Stromal cell of bone marrow (primary cell): ENCODE measurements around the gene EFCAB9.
"Not testable (repeated sequence)": the region's sequence is repeated elsewhere in the genome, so short reads cannot be mapped to it uniquely, and the experiment has no call there.

Experiments used
- DNase-seq: peaks from one replicate; pipeline ENCODE4 v3.0.0-alpha.2; 2012; ENCODE audit warnings: low read depth

EFCAB9 gene

GRCh38 chr5:172193872-172194271 is at the start of gene EFCAB9:
Gene EFCAB9, plus strand, starts transcription at chr5:172194172. Its CDS starts 1 bp downstream, at chr5:172194173.
- DNase-seq = no peak

- DNase-seq = no peak
Measured at GRCh38 chr5:172144291-172144815, 49.6 kb upstream of the EFCAB9 start.

DNA sequence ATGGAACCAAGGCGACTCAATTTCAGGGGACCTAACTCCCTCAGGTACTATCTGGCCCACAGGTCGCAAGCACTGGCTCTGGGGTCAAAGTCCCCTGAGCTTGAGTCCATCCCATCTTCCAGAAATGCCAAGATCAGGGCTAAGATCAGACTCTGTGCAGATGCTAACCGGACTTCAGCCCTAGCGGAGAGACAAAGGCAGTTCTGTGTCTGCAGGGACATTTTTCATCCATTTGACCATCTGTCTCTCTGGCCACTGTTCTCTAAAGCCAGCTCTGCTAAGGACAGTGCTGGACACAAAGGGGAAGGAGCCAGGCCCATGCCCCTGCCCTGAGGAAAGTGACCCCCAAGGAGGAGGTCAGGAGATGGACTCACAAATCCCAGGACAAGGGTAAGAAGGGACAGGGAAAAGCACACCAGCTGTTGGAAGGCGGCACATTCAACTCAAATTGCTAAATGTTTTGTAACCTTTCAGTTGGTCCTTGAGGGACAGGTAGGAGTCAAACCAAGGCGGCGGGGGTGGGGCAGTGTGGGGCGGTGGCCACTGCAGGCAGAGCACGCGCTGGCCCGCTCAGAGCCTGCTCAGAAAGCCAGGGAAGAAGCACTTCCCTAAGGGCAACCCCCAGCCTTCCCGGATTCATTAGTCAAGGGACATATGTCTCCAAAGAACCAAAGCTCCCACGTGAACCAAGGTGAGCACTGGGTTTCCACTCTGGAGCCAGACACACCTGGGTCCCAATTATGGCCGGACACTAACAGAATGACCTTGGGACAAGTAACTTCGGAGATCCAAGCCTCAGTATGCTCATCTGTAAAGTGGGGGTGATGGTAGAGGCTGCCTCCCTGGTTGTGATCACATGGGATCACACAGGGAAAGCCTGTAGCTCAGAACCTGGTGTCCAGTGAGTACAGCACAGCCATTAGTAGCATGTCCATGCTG is 48.8 kb upstream of the EFCAB9 start:
- no peak for DNase-seq

DNA sequence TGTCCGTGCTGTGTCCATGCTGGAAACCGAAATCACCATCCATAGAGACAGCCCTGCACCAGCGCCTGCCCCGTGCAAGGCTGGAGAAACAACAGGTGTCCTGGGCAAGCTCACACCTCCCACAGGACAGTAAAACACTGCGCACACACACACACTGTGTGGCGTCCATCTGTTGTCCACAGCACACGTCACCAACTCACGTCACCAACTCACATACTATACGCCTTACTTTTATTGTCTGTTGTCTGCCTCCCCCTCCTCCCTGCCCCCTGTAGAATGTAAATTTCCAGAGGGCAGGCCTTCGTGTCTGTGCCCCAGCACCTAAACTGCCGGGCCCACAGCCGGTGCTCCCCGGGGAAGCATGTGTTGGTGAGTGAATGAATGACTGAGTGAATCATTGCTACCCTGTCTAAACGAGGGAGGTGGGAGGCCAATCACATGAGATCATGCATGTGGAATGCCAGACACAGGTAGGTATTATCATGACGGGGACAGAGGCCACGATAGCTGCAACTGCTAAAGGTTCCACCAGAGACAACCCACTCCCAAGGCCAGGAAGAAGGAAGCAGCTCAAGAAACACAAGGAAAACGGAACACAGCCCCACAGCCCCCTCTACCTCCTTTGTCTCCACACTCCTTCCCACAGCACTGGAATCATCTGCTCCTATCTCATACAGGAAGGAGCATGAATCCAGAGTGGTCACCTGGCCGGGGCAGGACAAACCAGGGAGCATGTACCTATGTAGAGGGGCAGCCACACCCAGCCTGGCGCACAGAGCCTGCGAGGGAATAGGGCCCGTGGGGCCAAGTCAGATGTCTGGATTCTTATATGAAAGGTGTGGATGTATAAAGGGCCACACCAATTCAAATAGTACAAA is 47.9 kb upstream of the EFCAB9 start:
- no peak for DNase-seq

DNA sequence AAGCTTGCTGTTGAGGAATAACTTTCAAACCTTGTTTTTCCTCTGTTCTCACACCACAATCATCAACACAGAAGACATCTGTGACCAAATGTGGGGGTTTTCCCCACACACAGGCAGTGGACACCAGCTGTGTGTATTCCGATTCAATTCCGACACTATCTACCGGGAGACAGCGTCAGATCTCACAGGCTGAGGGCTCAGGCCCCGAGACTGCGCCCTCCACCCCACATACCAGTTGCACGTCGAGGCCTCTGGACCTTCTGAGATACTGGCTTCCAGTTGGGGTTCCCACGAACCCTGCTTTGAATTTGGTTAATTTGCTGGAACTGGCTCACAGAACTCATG is 47.3 kb upstream of the EFCAB9 start:
- DNase-seq = no peak

- no peak for DNase-seq
Measured at GRCh38 chr5:172147857-172148256, 46.1 kb upstream of the EFCAB9 start.

DNA sequence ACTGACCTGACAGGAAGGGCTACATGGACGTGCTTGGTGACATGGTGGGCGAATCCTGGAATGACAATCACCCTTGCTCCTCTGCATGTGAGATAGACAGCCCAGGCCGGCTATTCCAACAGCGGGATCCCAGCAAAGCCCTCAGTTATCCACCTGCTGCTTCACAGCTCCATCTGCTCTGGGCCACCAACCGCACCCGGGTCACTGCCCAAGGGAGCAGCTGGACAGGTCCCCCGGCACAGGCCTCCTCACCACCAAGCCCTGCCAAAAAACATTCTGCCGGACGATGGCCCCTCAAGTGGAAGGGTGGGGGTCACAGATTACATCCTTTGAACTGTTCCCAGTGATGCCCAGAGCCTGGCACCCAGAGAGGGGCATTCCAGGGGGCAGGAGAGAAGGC is 45.6 kb upstream of the EFCAB9 start:
- no peak for DNase-seq

DNA sequence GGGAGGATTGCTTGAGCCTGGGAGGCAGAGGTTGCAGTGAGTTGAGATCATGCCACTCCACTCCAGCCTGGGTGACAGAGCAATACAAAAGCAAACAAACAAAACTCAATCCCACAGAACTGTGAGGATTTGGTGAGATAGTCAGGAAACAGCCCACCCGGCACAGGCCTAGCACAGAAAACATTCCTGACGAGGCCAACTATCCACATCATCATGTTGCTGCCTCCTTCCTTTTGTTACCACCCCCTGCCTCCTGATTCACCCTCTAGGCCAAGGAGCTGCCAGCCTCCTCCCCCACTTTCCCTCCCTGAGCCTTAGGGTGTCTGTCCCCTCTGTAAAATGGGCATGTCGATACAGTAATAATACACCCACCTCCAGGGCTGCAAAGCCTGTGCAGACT is 44.9 kb upstream of the EFCAB9 start:
- DNase-seq = no peak

DNA sequence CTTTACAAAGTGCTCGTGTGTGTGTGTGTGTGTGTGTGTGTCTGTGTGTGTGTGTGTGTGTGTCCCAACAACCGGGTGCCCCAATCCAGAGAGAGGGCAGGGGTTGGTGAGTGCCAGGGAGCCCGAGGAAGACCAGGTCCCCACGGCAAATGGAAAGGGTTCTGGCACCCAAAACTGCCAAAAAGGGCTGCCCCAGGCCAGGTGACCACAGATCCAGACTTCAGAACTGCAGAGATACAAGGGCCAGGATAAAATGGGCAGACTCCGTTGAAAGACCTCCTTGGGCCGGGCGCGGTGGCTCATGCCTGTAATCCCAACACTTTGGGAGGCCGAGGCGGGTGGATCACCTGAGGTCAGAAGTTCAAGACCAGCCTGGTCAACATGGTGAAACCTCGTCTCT is 44.5 kb upstream of the EFCAB9 start:
- DNase-seq = not testable (repeated sequence)

DNA sequence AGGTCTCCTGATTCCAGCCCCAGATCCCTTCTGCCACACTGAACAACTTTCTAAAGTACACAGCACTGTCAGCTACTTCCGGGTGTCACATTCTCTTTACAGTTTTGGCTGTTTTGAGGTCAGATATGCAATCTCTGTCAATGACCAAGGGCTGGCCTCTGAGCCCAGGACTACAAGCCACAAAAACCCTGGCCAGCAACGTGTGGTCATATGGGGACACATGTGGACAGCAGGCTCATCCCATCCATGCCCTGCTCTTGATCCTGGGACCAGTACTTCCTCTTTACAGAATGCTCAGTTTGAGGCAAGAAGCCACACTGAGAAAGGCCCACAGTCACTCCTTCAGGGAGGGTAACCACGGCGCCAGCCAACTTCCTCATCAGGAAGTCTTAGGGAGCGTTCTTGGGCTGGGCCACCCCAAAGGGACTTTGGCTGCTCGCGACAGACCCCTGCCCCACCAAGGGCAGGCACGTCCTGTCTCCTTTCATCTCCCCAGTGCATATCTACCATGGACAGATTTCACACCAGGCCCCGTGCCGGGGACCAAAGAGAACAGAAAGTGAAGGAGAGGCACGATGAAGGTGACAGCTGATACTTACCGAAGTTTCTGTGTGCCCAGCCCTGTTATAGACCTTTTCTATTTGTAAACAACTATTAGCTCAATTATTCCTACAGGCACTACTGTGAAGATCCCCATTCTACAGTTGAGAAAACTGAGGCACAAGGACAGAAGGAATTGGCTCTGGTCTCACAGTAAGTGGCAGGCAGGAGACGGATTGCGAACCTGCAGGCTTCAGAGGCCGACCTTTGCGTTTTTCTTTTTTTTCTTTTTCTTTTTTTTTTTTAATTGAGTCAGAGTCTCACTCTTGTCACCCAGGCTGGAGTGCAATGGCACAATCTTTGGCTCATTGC is 43.2 kb upstream of the EFCAB9 start:
- no peak for DNase-seq

- no peak for DNase-seq
Measured at GRCh38 chr5:172151661-172152210, 42.2 kb upstream of the EFCAB9 start.

GRCh38 chr5:172153695-172154094 is 40.3 kb upstream of the EFCAB9 start:
- DNase-seq = no peak

DNA sequence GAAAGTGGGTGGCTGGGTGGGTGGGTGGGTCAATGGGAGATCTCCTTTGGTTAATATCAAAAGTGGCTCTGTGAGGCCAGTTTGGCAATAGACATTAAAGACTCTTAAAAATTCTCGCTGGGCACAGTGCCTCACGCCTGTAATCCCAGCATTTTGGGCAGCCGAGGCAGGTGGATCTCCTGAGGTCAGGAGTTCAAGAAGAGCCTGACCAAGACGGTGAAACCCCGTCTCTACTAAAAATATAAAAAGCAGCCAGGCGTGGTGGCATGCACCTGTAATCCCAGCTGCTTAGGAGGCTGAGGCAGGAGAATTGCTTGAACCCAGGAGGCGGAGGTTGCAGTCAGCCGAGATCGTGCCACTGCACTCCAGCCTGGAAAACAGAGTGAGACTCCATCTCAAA is 38.9 kb upstream of the EFCAB9 start:
- DNase-seq = not testable (repeated sequence)

DNA sequence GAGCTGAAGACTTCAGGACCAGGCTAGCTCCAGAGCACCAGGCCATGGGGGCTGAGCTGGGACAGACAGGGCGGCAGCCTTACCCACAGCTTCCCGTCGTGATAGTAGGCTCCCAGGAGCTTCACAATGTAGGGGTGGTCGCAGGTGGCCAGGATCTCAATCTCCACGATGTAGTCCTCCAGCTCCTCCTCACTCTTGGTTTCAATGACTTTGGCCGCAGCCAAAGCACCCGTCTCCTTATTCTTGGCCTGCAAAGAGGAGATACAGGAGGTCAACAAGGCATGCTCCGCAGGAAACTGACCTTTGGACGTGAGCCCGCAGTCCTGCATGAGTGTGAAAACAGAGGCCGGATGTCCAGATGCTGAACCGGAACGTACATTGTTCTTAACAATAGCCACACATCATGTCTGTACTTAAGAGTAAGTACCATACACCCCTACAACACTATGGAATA is 37.4 kb upstream of the EFCAB9 start:
- DNase-seq = no peak

GRCh38 chr5:172159016-172159415 is 35.0 kb upstream of the EFCAB9 start:
- no peak for DNase-seq

DNA sequence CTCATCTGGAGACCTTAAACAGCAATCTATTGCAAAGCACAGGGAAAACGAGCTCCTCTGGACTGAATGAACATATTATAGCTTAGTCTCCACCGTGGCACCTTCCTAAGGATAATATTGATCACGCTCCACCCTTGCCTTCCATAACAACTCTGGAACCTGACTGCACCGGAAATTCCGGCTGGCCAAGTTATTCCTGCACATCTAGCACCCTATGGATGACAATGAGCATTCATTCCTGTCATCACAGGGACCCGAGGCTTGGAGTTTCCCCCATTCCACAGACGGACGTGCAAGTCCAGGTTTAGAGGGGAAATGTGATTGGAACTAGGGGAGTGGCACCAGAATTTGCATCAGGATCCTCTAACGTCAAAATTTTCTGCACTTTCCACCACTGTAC is 33.5 kb upstream of the EFCAB9 start:
- DNase-seq = no peak

GRCh38 chr5:172162323-172162986 is 31.5 kb upstream of the EFCAB9 start:
- no peak for DNase-seq

DNA sequence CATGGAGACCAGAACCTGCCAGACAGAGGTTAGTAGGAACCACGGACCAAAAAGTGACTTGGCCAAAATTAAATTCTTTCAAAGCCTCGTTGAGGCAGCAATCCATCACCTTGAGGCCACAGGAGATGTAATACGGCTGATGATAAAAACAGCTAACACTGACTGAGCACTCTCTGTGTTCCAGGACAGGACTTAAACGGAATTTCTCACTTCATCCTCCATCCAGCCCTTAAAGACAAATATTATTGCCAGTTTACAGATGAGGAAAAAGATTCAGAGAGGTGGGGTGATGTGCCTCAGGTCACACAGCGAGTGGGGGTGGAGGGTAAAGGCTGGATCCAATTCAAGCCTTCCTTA is 31.0 kb upstream of the EFCAB9 start:
- DNase-seq = no peak

DNA sequence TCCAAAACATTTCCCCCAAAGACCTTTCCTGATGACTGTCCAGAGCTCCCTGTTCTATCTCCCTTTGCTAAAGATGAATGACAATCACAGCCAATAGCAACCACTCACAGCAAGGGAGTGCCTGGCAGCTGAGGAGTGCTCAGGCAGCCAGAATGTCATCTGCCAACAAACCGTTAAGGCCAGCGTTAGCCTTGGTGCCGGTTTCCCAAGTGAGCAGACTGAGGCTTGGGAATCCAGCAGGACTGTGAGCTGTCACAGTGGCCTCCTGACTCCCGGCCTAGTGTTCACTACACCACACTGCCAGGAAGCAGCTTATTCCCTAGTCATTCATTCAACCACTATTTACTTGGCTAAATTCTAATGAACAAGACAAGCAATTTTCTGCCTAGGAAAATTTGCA is 30.6 kb upstream of the EFCAB9 start:
- DNase-seq = no peak

GRCh38 chr5:172164769-172165212 is 29.2 kb upstream of the EFCAB9 start:
- no peak for DNase-seq

- no peak for DNase-seq
Measured at GRCh38 chr5:172165465-172165864, 28.5 kb upstream of the EFCAB9 start.
